Retinal pigment epithelial cell (primary cell): ENCODE data around the gene TMEM219.

Experiments used
- DNase-seq: peaks from one replicate; pipeline ENCODE4 v3.0.0-alpha.2; 2010; ENCODE audit warnings: low read depth
- H3K4me3 ChIP-seq: 2 replicates; pipeline ENCODE4 v1.5.1; 2011; ENCODE audit warnings: mild to moderate bottlenecking, low read length, control low read depth, moderate library complexity
- TF ChIP-seq, protein P1 (sequence below): conservative IDR thresholded peaks from 2 replicates; pipeline ENCODE4 v1.5.1; 2011; ENCODE audit warnings: low read depth, low read length, control low read depth, inconsistent platforms

Gene TMEM219

DNA sequence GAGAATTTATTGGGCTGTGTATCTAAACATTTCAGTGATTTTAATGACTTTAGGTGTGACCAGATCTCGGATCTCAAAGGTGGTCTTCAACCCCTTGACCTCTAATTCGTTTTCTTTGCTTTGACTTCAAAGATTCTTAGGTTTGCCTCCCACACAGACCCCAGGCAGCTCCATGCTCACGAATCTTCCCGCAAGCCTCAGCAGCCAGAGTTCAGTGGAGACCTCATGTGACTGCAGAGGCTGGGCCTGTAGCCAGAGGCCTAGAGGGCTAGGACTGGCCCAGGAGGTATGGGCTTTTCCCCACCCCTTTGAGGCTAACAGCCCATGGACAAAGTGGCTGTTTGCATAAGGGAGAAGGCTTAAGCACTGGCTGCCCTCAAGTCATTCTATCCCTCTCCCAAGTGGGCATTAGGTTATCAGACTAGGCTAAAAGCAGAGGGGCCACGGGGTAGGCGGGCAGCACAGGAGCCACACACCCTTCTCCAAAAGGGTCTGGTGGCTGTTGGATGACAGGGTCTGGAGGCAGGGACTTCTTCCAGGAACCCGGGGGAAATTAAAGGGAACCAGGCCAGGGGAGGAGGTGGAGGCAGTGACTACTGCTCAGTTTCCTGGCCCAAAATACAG is 30.6 kb downstream of the TMEM219 start:
- no peak for DNase-seq
- H3K4me3 ChIP-seq: no peak overlapping the region
- TF ChIP-seq, protein P1, sequence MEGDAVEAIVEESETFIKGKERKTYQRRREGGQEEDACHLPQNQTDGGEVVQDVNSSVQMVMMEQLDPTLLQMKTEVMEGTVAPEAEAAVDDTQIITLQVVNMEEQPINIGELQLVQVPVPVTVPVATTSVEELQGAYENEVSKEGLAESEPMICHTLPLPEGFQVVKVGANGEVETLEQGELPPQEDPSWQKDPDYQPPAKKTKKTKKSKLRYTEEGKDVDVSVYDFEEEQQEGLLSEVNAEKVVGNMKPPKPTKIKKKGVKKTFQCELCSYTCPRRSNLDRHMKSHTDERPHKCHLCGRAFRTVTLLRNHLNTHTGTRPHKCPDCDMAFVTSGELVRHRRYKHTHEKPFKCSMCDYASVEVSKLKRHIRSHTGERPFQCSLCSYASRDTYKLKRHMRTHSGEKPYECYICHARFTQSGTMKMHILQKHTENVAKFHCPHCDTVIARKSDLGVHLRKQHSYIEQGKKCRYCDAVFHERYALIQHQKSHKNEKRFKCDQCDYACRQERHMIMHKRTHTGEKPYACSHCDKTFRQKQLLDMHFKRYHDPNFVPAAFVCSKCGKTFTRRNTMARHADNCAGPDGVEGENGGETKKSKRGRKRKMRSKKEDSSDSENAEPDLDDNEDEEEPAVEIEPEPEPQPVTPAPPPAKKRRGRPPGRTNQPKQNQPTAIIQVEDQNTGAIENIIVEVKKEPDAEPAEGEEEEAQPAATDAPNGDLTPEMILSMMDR: no peak

DNA sequence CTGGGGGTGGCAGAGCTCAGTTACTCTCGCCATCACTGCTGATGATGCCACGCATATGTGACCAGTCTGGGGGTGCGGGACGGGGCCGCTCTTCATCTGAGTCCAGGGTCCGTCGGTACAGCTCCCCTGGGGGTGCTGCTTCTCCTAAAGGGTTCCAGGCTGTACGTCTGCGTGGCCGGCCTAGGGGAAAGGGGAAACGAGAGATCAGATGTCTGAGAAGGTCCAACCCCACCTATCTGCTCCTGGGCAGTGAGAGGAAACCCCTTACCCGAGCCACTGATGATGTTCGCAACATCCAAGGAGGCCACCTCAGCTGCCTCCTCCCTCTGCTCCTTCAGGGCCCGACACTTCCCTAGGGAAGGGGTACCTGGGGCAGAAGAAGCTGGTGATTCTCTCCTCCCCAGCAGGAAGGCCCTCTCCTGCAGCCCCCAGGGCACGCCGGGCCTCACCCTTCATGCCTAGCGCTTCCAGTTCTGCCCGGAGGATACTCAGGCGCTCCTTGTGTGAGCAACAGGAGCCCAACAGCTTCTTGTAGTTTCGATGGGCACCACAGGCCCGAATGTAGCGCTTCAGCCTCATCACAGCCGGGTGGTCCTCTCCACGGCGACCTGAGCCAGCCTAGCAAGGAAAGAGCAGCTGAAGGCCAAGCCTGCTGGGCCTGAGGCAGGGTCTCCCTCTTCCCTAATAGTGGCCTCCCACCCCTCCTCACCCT is 31.5 kb downstream of the TMEM219 start:
- TF ChIP-seq, protein P1: no peak
- no peak for DNase-seq
- H3K4me3 ChIP-seq: no peak overlapping the region

DNA sequence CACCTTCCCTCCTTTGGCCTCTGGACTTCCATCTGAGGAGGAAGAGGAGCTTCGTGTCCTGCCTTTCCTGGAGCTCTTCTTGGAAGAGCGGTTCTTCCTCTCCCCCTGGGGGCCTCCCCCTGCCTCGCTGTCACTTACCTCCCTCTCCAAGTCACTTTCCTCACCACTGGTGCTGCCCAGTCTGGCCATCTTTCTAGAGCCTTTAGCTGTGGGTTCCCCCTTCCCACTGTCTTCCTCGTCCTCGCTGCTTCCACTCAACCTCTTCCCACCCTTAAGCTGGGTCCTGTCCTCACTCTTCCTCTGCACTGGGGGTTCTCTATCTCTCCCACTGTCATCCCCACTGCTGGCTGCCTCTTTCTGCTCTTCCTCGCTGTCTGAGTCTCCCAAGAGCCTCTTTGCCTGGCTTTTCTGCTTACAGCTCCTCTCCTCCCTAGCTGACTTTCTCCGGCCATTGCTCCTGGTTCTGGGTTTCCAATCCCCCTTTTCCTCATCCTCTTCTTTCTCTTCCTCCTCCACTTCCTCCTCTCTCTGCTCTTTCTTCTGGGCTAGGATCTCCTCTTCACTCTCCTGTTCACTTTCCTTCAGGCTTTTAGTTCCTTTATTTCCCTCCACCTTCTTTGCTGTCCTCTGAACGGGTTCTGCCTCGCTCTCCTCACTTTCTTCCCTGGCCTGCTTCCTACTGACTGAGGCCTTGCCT is 32.2 kb downstream of the TMEM219 start:
- TF ChIP-seq, protein P1: no peak
- no peak overlapping the region for H3K4me3 ChIP-seq

DNA sequence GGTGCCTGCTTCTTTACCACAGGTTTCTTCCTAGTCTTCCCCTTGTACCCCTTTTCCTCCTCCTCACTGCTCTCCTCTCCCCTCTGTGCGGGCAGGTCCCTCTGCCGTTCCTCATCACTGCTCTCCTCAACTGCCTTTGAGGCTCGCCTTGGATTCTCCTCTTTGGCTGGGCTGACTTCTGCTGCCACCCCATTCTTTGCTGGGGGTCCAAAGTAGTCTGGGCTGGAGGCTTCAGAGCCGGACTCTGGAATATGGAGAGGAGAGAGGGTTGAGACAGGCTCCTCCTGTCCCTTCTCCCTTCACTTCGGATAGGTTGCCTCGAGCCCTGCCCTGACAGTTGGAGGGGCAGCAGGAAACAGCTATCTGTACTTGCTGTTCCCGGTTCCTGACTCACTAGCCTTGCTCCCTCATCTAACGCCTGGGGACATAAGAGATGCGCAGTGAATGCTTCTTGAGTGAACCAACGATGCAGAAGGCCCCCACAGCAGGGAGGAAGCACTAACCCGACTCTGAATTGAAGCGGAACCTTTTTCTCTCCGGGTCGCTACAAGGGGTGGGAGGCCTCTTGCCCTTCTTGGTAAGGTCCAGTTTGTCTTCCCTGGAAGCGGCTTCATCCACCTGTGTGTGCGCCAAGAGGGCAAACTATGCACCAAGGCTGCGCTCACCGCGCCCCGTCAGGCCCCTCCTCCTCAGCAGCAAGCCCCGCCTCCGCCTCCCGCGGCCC is 32.9 kb downstream of the TMEM219 start:
- no peak for DNase-seq
- TF ChIP-seq, protein P1: no peak
- H3K4me3 ChIP-seq: peak overlapping the region; percentile 94

More for the DNA sequence above, 32.2 kb downstream of the TMEM219 start:
- DNase-seq: no peak

DNA sequence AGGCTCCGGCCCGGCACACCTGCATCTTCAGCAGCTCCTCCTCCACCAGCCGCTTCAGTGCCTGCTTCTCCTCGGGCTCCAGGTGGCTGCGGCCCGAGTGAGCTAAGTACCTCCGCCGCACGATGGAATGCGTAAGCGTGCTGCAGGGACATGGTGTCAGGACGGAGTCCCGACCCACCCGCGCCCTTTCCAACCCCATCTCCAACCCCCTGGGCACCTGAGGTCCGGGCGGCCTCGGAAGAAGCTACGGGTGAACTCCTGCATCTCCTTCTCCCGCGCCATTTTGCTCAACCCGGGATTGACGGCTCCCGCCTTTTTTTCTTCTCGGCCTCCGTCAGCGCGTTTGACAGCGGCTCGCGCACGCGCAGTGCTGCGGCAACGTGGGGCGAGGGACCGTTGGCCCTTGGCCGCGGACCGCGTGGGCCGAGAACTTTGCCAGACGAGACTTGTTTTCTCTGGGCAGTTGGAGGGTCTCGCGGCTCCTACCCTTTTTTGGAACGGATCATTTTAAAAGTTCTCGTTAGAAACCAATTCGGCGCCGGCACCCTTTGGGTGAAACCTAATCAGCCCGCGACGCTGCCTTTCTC is 33.5 kb downstream of the TMEM219 start, which contains the start of gene HIRIP3:
Gene HIRIP3, minus strand, starts transcription at position 294 of the 587 bp plus-strand sequence. Its CDS starts 12 bp downstream, at position 282.
- peak within 1 kb of the TSS; percentile 94 for H3K4me3 ChIP-seq
- no peak for DNase-seq
- TF ChIP-seq, protein P1: no peak

DNA sequence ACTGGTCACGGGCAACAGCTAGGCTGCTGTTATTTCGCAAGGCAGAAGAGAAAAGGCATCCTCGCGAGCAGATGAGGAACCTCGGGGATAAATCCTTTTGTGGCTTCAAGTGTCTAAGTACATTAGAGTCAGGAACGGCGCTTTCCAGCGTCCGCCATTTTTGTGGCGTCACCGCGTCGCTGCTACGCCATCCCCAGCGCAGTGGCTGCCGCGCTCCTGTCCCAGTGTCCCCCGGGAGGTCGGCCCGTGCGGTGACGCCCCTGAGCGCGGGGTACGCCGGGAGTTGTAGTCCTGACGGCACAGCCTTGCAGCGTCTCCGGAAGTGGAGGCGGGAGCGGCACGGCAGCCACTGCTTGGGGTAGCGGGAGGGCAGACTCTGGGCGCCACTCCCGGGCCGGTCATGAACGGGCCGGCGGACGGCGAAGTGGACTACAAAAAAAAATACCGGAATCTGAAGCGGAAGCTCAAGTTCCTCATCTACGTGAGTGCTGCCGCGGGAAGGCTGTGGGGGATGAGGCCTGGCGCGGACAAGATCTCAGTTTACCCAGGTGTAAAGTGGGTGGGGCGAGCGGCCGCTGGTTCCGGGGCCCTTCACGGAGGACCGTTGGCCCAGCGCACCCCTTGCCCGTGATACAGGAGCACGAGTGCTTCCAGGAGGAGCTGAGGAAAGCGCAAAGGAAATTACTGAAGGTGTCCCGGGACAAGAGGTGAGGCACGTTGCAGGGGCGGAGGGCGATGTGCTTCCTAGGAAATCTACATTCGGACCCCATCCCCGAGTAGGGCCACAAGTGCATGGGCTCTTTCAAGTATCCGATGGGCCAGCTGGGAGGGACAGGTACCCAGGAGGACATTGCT is 34.3 kb downstream of the TMEM219 start, which contains the start of gene INO80E:
Gene INO80E, plus strand, starts transcription at position 331 of the 855 bp plus-strand sequence. Its CDS starts 70 bp downstream, at position 401.
- TF ChIP-seq, protein P1: no peak
- DNase-seq: peak; percentile 78

More for the DNA sequence above, 34.3 kb downstream of the TMEM219 start, which contains the start of gene INO80E:
- peak within 1 kb of the TSS; percentile 94 for H3K4me3 ChIP-seq
